SH-SY5Y (cell line): ENCODE data around the gene EIF5.

Experiments used
- GATA2 ChIP-seq: IDR thresholded peaks from 2 replicates; pipeline ENCODE4 v1.6.1; 2011; ENCODE audit warnings: mild to moderate bottlenecking, low read depth, low read length
- GATA3 ChIP-seq: IDR thresholded peaks from 2 replicates; pipeline ENCODE4 v1.6.1; 2011; ENCODE audit warnings: low read depth, mild to moderate bottlenecking, low read length, moderate library complexity

Gene EIF5

DNA sequence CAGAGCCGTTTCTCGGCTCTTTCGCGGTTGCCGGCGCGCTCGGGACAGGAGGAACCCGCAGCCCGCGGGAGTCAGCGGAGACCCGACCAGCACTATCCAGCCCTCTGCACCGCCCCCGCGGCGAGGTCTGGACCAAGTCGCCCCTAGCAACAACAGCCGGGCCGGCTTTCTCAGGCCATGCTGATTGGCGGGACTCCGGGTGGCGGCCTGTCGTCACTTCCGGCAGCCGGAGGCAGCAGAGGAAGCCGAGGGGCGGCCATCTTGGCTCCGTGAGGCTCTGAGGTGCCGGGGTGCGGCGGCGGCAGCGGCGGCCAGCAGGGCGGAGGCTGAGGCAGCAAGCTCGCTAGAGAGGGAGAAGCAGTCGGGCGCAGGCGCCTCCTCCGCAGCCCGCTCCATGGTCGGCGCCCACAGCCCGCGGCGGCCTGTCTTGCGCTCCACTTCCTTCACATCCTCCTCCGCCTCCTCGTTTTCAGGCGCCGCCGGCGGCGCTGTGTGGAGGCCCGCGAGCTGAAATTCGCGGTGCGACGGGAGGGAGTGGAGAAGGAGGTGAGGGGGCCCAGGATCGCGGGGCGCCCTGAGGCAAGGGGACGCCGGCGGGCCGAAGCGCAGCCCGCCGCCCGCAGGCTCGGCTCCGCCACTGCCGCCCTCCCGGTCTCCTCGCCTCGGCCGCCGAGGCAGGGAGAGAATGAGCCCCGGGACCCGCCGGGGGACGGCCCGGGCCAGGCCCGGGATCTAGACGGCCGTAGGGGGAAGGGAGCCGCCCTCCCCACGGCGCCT lies 51.3 kb downstream of the EIF5 start, which contains the start of gene MARK3:
MARK3 (plus strand) TSS at position 264 of the 777 bp plus-strand sequence. CDS start 615 bp downstream, outside the sequence.
- no peak for TF ChIP-seq GATA2
- TF ChIP-seq GATA3: no peak

- no peak for TF ChIP-seq GATA2
- TF ChIP-seq GATA3: no peak
Measured at GRCh38 chr14:103385929-103386712, 52.1 kb downstream of the EIF5 start.

- TF ChIP-seq GATA2 (no peak), GATA3 (no peak)
Measured at GRCh38 chr14:103386713-103387329, 52.8 kb downstream of the EIF5 start.

- TF ChIP-seq GATA2 (no peak), GATA3 (no peak)
Measured at GRCh38 chr14:103388664-103389063, 54.6 kb downstream of the EIF5 start.

DNA sequence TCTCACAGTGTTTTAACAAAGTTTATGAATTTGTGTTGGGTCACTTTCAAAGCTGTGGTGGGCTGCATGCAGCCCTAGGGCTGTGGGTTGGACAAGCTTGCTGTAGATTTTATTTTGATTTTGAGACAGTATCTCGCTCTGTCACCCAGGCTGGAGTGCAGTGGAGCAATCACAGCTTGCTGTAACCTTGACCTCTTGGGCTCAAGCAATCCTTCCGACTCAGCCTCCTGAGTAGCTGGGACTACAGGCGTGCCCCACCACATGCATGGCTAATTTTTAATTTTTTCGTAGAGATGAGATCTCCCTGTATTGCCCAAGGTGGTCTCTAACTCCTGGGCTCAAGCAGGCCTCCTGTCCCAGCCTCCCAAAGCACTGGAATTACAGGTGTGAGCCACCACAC lies 56.6 kb downstream of the EIF5 start:
- TF ChIP-seq GATA2 (no peak), GATA3 (no peak)

DNA sequence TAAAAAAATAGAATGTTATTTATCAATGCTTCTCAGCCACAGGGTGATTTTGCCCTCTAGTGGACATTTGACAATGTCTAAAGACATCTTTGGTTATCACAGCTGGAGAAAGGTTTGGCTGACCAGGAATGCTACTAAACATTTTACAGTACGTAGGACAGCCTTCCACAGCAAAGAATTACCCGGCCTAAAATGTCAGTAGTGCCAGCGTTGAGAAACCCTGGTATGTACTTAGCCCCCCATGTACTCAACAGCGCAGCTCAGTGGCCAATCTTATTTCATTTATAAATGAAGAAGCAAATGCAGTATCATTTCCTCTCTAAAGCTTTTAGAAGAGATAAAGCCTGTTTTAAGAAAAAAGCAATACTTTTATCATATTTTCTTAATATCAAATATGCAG lies 57.0 kb downstream of the EIF5 start:
- TF ChIP-seq GATA2: no peak
- TF ChIP-seq GATA3: no peak

- no peak for TF ChIP-seq GATA3
- no peak for TF ChIP-seq GATA2
Measured at GRCh38 chr14:103392106-103392505, 58.1 kb downstream of the EIF5 start.

- TF ChIP-seq GATA2 (no peak), GATA3 (no peak)
Measured at GRCh38 chr14:103392572-103392971, 58.5 kb downstream of the EIF5 start.

DNA sequence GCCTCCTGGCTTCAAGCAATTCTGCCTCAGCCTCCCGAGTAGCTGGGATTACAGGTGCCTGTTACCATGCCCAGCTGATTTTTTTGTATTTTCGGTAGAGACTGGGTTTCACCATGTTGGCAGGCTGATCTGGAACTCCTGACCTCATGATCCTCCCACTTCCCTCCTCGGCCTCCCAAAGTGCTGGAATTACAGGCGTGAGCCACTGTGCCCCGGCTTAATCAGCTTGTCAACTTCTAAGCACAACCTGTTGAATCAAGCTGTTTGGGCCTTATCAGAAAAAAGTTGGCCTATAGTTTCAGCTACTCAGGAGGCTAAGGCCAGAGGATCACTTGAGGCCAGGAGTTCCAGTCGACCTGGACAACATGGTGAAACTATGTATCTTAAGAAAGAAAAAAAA lies 59.0 kb downstream of the EIF5 start:
- no peak for TF ChIP-seq GATA3
- no peak for TF ChIP-seq GATA2

DNA sequence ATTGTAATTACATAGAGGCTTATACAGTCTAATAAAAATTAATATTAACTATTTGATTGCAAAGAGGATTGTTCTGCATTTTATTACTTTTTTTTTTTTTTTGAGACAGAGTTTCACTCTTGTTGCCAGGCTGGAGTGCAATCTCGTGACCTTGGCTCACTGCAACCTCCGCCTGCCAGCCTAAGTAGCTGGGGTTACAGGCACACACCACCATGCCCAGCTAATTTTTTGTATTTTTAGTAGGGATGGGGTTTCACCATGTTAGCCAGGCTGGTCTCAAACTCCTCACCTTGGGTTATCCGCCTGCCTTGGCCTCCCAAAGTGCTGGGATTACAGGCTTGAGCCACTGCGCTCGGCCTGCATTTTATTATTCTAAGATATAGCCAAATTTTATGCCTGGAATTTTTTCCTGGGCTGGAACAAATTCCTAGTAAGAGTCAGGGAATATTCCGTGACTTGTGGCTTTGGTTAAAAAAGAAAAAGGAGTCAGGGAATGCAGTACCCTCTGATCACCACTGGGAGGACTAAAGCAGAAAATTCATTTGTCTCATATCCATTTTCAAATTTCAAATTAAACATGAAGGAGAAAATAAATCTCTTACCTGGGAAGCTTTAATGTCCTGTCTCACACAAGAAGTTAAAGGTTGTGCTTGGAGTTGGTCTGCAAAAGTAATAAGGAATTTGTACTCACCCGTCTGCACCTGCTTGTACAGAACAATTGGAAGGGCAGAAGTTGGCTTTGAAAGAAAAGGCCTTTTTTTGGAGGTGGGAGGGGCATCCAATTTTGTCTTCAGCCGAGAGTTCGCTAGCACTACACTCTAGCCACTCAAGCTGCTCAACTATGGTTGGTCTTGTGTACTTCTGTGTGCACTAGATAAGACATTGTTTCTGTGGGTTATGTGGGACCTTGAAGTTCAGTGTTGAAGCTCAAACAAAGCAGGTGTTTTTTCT lies 59.9 kb downstream of the EIF5 start:
- TF ChIP-seq GATA2 (no peak), GATA3 (no peak)
